DOHH2 (cell line): Measurements from ENCODE around the gene NOS3.

Experiments
- H3F3A ChIP-seq: fragments of 200-600 bp; sonication (generic), shearing (Covaris generic); 2 replicates; pipeline ENCODE4 v1.6.0; 2016; ENCODE audit warnings: antibody characterized with exemption, mild to moderate bottlenecking; ENCODE audit not compliant: control insufficient read depth, insufficient read depth
- H3K27ac ChIP-seq: fragments of 200-600 bp; sonication (generic); 2 replicates; pipeline ENCODE4 v1.5.1; 2014; ENCODE audit warnings: low read depth, mild to moderate bottlenecking, low read length, moderate library complexity
- H3K27me3 ChIP-seq: fragments of 200-600 bp; sonication (generic); 2 replicates; pipeline ENCODE4 v1.6.1; 2014; ENCODE audit warnings: mild to moderate bottlenecking, low read length, mixed read lengths; ENCODE audit not compliant: control insufficient read depth
- H3K36me3 ChIP-seq: fragments of 200-600 bp; sonication (generic); 2 replicates; pipeline ENCODE4 v1.6.1; 2014; ENCODE audit warnings: mild to moderate bottlenecking, low read length, moderate library complexity, mixed read lengths; ENCODE audit not compliant: control insufficient read depth
- H3K4me1 ChIP-seq: fragments of 200-600 bp; sonication (generic); 2 replicates; pipeline ENCODE4 v1.6.1; 2014; ENCODE audit warnings: mild to moderate bottlenecking, low read length, mixed read lengths; ENCODE audit not compliant: control insufficient read depth
- H3K4me2 ChIP-seq: fragments of 200-600 bp; sonication (generic); 2 replicates; pipeline ENCODE4 v1.6.0; 2014; ENCODE audit warnings: mild to moderate bottlenecking, low read length, moderate library complexity
- H3K4me3 ChIP-seq: fragments of 200-600 bp; sonication (generic); 2 replicates; pipeline ENCODE4 v1.5.1; 2014; ENCODE audit warnings: mild to moderate bottlenecking, low read length, mixed read lengths
- H3K79me2 ChIP-seq: fragments of 200-600 bp; sonication (generic); 2 replicates; pipeline ENCODE4 v1.6.1; 2014; ENCODE audit warnings: mild to moderate bottlenecking, low read length, mixed read lengths; ENCODE audit not compliant: control insufficient read depth
- H3K9me2 ChIP-seq: fragments of 200-600 bp; sonication (generic); replicated peaks from 2 replicates; pipeline ENCODE4 v1.6.1; 2014; ENCODE audit warnings: mild to moderate bottlenecking, low read length, mixed read lengths; ENCODE audit not compliant: control insufficient read depth
- H3K9me3 ChIP-seq: fragments of 200-600 bp; sonication (generic); 2 replicates; pipeline ENCODE4 v1.6.1; 2014; ENCODE audit warnings: antibody characterized with exemption, low read length, mixed read lengths; ENCODE audit not compliant: control insufficient read depth, insufficient read depth
- H4K20me1 ChIP-seq: fragments of 200-600 bp; sonication (generic); 2 replicates; pipeline ENCODE4 v1.6.0; 2014; ENCODE audit warnings: low read depth, mild to moderate bottlenecking, antibody characterized with exemption, low read length, moderate library complexity; ENCODE audit not compliant: control insufficient read depth, insufficient read depth
- CTCF ChIP-seq: fragments of 200-600 bp; sonication (generic); IDR thresholded peaks from one replicate; pipeline ENCODE4 v1.5.1; 2014; ENCODE audit warnings: antibody characterized with exemption, mild to moderate bottlenecking, low read depth, low read length; ENCODE audit not compliant: poor library complexity, severe bottlenecking
- EZH2phosphoT487 ChIP-seq: fragments of 200-600 bp; sonication (generic); IDR thresholded peaks from 2 replicates; pipeline ENCODE4 v1.6.1; 2017; ENCODE audit warnings: borderline replicate concordance, mild to moderate bottlenecking, antibody characterized with exemption, low read length, moderate library complexity, mixed read lengths

NOS3 gene

GRCh38 chr7:150972741-150973140, 18.1 kb upstream of the NOS3 start:
- no peak overlapping the region for H3K4me2 ChIP-seq
- H3K27me3 ChIP-seq = peaks cover 12% of the 10 kb centered on the region
- peaks cover 32% of the 10 kb centered on the region for H3K4me1 ChIP-seq

GRCh38 chr7:150973571-150974451, 17.0 kb upstream of the NOS3 start:
- Histone ChIP-seq H3K4me1 (peaks cover 37% of the 10 kb centered on the region), H4K20me1 (no peaks in the 10 kb centered on the region), H3K9me2 (no peaks in the 10 kb centered on the region), H3K79me2 (no peaks in the 10 kb centered on the region), H3F3A (no peaks in the 10 kb centered on the region; the same call in 1 of the 2 replicates), H3K4me3 (peak overlapping the region; percentile 79), H3K27me3 (peaks cover 15% of the 10 kb centered on the region), H3K9me3 (no peaks in the 10 kb centered on the region), H3K4me2 (peak overlapping the region; percentile 92), H3K36me3 (no peaks in the 10 kb centered on the region), H3K27ac (no peak overlapping the region)
- TF ChIP-seq CTCF (no peak), EZH2phosphoT487 (no peak)

More at GRCh38 chr7:150972741-150973140, 18.1 kb upstream of the NOS3 start:
- Histone ChIP-seq H3K9me3 (no peaks in the 10 kb centered on the region), H3K36me3 (no peaks in the 10 kb centered on the region), H4K20me1 (no peaks in the 10 kb centered on the region; the same call in 1 of the 2 replicates), H3K79me2 (no peaks in the 10 kb centered on the region), H3K9me2 (no peaks in the 10 kb centered on the region), H3K27ac (no peak overlapping the region), H3K4me3 (no peak overlapping the region), H3F3A (no peaks in the 10 kb centered on the region; the same call in 1 of the 2 replicates)
- no peak for TF ChIP-seq EZH2phosphoT487
- TF ChIP-seq CTCF = no peak

GRCh38 chr7:150974468-150975391, 16.1 kb upstream of the NOS3 start:
- no peaks in the 10 kb centered on the region for H3K36me3 ChIP-seq
- no peaks in the 10 kb centered on the region; the same call in 1 of the 2 replicates for H3F3A ChIP-seq
- H3K4me1 ChIP-seq = peaks cover 41% of the 10 kb centered on the region
- peak overlapping the region; percentile 79 for H3K4me3 ChIP-seq
- peak overlapping the region; percentile 92 for H3K4me2 ChIP-seq
- TF ChIP-seq CTCF (peak; percentile 69), EZH2phosphoT487 (no peak)
- H3K9me3 ChIP-seq = no peaks in the 10 kb centered on the region
- H3K27me3 ChIP-seq = peaks cover 24% of the 10 kb centered on the region
- no peaks in the 10 kb centered on the region for H4K20me1 ChIP-seq
- no peaks in the 10 kb centered on the region for H3K9me2 ChIP-seq
- H3K79me2 ChIP-seq = no peaks in the 10 kb centered on the region
- peak overlapping the region; percentile 64 for H3K27ac ChIP-seq
